HG03432 (cell line): Measurements from ENCODE around the gene FAM83G.
"Not testable (repeated sequence)": the region's sequence is repeated elsewhere in the genome, so short reads cannot be mapped to it uniquely, and the experiment has no call there.

ENCODE experiments used
- ATAC-seq: cut with Tn5 transposase; IDR thresholded peaks from one replicate; pipeline ENCODE4 v1.9.1; 2021; ENCODE audit warnings: mild to moderate bottlenecking, moderate library complexity; ENCODE audit not compliant: unreplicated experiment

Gene FAM83G

DNA sequence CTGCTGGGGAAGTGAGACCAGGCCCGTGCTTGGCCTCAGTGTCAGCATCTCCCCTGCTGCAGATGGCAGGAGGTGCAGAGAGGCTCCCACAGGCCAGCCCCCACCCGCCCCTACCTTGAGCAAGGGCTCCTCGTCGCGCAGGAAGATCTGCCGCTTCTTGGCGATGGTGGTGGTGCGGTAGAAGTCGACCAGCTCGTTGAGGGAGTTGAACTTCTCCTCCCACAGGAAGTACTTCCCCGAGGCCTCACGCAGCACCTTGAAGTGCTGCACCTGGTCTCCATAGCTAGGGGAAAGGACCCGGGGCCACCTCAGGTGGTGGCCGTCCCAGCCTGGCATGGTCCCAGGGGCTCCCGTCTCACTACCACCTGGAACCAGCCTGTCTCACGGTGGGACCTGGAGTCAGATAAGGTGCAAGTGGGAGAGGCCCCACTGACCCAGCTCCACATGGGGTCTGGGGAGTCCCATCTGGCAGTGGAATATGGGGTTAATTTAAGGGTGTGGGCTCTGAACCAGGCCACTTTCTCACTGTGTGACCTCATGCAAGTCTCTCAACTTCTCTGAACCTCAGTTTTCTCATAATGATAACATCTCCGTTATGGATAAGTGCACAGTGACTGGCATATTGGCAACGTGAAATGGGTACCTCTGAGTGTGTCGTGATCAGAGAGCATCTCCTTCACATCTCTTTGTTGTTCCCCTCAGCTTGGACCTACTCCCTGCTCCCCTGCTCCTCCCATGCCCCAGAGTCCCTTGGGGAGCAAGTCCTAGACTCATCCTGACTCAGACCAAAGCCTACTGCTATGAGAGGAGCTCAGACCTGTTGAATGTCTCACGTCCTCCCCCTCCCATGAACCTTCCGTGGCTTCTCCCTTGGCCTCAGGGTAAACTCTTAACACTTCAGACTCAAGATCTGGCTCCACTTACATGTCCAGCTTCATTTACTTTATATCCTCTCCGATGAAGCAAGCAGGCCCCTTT is 19.8 kb upstream of the FAM83G start:
- ATAC-seq: no peak

DNA sequence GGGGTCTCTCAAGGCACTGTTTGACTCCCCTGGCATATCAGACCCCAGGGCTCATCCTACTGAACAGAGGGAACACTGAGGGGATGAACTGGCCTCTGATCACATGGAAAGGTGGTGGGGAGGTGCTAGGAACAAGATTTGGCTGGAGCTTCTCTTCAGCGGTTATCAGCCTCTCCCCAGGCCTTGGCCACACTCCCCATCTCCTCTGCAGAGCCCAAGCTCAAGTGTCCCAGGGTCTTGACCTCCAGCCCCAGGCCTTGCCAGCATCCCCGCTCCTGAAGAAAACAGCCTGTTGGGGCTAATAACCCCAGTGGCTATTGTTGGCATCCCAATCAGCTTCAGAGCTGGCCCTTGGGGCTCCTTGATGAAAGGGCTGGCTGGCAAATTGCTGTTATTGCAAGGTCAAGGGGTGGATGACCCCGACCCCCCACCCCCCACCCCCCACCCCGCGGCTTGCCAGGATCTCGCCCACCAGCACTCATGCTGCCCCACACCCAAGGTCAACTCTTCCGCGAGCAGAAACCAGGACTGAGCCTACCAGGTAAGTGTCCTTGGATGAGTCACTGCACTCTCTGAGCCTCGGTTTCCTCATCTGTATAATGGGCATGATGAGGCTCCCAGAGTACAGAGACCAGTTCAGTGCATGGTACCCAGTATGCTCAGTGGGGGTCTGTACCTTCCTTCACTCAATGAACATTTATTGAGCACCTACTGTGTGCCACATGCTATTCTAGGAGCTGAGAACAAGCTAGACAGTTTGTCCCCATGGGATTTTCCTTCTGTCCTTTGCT is 18.8 kb upstream of the FAM83G start:
- no peak for ATAC-seq

- ATAC-seq: no peak
These were observed 18.2 kb upstream of the FAM83G start for GRCh38 chr17:19022747-19023146.

DNA sequence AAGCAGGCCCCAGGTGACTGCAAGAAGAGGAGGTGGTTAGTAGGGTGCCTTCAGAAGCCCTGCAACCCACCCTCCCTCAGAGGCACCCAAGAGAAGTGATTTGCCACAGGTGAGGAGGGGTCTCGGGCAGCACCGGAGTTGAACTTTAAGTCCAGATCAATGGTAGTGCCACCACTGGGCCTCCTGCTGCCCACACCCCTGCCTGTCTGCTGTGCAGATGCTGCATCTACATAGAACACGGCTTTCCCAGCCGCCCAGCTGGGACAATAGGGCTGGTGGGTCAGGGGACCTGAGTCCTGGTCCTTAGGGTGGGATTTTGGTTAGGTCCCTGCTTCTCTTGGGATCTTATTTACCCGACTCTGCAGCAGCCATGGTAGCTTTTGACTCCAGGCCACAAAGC is 17.6 kb upstream of the FAM83G start:
- no peak for ATAC-seq

- no peak for ATAC-seq
These were observed 17.1 kb upstream of the FAM83G start for GRCh38 chr17:19021622-19022083.

DNA sequence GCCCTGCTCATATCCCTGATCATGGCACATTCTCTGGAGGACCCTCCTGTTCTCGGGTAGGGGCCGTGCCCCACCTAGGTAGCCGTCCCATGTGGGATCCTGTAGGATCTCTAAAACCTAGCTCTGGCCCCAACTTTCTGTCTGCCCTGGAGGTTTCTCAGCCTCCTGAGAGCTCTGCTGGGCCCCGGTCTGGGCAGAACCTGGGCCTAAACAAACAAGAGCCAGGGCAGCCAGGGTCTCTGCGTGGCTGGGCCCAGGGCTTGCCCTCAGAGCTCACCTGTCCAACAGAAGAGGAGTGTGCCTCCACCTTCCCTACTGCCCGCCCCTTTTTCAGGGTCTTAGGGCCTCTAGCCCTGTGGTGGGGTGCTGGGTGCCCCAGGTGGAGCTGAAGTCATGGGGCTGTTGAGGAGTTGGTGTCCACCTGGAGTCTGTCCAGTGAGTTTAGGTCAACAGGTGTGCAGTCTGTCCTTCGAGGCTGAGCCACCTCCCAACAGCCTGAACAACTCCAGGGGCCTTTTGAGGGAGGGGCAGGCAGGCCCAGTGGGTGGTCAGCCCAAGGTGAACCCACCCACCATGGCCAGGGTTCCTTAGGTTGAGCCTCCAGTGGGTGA is 16.6 kb upstream of the FAM83G start:
- not testable (repeated sequence) for ATAC-seq

DNA sequence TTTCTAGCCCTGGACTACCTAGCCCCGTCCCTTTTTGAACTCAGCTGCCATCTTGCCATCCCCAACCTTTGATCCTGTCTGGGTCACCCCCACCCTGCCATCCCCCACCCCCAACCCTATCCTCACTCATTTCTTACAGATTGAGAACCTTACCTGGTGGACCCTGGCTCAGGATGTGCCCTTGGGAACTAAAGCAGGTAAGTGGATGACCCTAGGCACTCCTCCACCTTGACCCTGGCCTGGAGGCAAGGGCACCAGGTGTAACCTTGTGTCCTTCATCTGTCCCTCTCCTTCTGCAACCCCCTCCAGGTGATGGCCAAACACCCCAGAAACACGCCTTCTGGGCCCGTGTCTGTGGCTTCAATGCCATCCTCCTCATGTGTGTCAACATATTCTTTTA is 15.5 kb upstream of the FAM83G start:
- ATAC-seq: no peak

- no peak for ATAC-seq
These were observed 14.7 kb upstream of the FAM83G start for GRCh38 chr17:19019041-19019941.

DNA sequence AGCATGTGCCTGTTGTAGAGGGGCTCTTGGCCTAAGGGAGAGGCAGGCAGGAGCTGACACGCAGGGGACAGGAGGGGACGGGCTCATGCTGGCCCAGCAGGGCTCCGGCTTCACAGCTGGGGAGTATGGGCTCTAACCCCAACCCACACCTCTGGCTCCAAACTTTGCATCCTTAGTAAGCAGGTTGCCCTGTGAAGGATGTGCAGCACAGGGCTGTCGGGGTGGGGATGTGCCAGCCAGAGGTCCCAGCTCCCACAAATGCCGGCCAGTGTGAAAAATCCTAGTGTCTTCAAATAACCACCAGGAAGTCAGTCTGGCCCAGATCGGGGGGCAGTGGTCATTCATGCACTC is 14.0 kb upstream of the FAM83G start:
- ATAC-seq: no peak

DNA sequence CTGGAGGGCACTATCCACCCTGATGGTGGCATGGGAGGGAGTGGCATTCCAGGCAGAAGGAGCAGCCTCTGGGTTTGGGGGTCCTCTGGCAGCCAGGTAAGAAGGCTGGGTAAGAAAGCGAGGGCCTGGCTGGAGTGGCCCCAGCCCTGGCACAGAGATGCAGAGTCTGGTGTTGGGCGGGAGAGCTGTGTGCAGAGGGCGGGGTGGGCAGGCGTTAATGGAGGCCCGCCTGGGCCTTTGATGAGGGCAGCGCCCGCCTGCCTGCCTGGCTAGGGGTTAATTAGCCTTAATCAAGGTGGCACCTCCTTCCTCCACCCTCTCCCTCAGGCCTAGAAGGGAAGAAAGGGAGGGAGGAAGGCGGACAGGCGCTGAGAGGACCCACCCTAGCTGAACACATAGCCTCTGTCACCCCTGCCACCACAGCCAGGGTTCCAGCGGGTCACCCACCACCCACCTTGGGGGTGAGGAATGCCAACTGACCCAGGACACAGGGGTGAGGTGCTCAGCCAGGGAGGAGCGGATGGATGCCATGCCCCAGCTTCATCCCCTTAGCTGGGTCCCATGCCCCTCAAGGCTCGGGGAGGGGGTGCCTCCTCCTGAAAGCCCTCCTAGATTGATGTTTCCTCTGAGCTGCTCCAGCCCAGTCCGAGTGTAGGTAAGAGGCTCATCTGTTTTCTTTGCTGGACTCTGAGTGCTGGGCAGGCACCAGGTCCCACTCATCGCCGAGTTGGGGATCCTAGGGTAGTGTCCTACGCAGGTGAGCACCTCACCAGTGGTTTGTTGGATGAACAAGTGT is 13.4 kb upstream of the FAM83G start:
- ATAC-seq: no peak

DNA sequence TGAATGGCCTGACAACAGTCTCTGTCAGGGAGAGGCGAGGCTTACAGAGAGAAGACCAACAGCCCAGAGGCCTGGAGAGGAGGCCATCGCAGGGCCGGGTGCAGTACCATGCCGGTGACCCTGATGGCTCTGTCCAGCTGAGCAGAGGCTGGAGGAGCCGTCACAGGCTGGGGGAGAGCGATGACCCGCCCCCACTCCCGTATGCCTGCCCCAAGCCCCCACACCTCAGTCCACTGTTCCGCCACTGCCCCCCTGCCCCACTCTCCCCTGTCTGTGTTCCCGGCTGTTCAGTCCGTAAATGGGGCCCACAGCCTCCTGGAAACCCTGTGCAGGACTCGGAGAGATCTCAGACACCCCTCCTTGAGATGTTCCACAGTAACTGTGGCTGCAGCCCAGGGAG is 12.8 kb upstream of the FAM83G start:
- no peak for ATAC-seq

GRCh38 chr17:19016881-19017280 is 12.3 kb upstream of the FAM83G start:
- no peak for ATAC-seq

DNA sequence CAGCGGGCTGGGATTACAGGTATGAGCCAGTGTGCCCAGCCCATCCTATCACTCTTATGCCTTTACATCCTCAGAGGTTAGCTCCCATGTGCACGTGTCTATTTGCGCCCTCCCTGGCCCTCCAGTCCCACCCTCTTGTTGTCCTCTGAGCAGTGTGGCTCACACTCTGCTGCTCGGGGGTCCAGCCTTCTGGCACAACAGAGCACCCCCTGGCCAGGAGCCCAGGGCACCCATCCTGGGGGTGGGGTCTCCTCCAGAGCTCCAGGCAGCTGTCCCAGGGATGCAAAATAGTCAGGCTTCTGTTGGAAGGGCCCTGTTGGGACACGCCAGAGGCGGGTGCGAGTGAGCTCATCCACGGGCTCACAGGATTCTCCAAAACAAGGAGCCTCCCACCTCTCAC is 11.7 kb upstream of the FAM83G start:
- no peak for ATAC-seq

DNA sequence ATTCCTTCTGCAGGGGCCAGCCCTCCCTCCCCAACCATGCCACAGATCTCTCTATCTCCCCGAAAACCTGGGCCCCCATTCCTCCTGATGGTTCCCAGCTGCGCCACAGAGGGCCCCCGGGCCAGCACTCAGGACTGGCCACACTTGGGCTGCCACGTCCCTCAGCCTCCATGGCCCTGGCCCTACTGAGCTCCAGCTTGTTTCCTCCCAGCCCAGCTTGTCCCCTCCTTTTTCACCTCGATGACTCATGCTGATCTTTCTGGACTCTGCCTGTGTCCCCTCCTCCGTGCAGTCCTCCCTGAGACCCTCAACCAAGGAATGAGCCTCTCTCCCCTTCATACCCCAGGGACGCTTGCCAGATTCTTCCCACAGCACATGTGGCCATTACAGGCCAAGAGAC is 10.9 kb upstream of the FAM83G start:
- no peak for ATAC-seq

- no peak for ATAC-seq
These were observed 10.2 kb upstream of the FAM83G start for GRCh38 chr17:19014628-19015215.

DNA sequence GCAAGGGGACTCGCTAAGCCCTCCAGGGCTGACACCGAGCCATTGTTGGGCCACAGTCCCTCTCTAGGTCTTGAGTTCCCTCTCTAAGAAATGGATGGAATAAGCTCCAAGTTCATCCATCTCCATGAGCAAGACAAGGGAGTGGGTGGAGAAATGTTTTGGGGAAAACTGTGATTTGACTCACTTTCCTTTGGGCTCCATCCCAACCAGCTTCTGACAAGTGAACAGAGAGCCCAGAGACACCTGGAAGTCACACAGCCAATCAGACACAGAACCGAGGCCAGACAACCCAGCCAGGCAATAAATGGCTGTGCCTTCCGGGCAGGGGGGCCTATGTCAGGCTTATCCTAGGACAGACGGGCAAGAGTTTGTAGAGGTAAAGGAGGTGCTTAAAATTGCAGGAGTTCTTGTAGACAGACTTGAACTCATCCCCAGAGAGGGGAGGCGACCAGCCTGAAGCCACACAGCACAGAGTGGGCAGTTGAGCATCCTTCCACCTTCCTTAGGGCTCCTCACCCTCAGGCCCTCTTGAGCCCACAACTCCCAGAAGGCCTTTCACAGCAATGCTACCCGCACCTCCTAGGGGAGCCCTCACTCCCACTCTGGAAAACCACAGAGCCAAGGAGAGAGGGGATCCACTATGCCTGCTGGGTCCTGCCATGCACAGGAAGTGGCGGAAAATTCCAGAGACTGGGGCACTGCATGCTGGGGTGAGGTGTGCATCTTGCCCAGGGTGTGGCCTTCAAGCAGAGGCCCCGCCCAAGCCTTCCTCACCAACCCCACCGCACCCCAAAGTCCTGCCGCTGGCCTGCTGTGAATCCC is 9.5 kb upstream of the FAM83G start:
- no peak for ATAC-seq

GRCh38 chr17:19013226-19013625 is 8.7 kb upstream of the FAM83G start:
- ATAC-seq: no peak
